Renal cortex interstitium (tissue), 11 donors: Measurements from ENCODE around the gene RBMS3. TPM values are rescaled to one million over a fixed set of nuclear protein-coding genes. Genes with fewer than 3 reads are reported as not detected.

Source experiments
- DNase-seq, 11 donors: peaks; one replicate each; pipeline ENCODE4 v3.0.0-alpha.2; 2013; ENCODE audit warnings: low read depth in 9 of 11, low spot score in 4 of 11; ENCODE audit errors: extremely low read depth in 1 of 11
- polyA plus RNA-seq, 3 donors: library from polyadenylated mRNA; unstranded; fragments of 120-200 nt; gene quantifications; one replicate each; pipeline ENCODE4 v1.2.1, GENCODE V29; 2013; ENCODE audit not compliant: insufficient read length in 3 of 3

RBMS3 gene
- polyA plus RNA-seq, 3 donors, result 13.6 to 15.7 (median 14.4) TPM

DNA sequence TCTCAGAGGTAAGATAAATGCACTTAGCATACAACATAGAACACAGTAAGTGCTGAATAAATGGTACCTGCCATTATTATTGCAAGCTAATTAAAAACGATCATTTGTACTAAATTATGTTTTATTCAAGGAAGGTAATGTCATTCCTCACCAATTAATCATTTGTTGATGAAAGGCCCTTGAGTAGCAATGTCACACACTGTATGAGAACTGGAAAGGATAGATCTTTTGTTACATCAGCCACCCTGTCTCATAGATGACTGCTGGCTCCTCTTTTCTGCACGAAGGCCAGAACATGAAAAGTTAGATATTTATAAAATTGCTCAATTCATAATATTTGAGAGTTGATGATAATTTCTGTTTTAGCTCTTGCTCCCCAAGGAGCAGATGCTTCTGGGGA is 415.4 kb downstream of the RBMS3 start:
- no peak for DNase-seq

DNA sequence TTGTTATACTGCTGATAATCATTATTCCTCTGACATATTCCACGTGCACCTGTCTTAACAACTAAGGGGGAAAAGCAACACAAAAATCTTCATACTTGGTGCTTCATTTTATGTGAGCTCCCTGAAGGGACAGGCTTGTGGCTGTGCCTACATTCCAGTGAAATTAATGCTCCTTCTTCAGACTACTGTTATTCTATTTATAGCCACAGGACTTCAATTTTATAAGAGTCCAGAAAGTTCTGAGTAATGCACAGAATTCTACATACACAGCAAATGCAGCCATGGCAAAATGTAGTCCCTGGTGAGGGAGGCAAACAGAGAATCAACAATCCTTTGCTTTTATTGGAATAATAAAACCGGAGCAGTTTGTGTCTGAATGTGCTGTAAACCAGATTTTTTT is 417.1 kb downstream of the RBMS3 start:
- DNase-seq, result no peak

DNA sequence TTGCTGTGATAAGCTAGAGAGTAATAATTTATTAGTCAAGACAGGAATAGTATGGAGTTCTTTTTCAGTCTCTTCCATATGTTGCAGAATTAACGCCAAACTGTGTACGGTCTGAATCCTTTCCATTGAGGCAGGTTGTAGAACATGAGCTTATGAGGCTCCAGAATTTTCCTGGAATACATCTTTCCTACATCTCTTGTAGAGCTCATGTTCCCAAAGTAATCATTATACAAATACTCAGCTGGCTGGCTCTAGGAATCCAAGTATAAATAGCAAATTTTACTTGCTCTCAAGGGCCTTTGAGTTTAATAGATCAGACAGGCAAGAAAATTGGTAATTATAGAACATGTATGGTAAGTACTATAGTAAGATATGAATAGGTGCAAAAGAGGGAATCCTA is 419.4 kb downstream of the RBMS3 start:
- DNase-seq, result no peak

DNA sequence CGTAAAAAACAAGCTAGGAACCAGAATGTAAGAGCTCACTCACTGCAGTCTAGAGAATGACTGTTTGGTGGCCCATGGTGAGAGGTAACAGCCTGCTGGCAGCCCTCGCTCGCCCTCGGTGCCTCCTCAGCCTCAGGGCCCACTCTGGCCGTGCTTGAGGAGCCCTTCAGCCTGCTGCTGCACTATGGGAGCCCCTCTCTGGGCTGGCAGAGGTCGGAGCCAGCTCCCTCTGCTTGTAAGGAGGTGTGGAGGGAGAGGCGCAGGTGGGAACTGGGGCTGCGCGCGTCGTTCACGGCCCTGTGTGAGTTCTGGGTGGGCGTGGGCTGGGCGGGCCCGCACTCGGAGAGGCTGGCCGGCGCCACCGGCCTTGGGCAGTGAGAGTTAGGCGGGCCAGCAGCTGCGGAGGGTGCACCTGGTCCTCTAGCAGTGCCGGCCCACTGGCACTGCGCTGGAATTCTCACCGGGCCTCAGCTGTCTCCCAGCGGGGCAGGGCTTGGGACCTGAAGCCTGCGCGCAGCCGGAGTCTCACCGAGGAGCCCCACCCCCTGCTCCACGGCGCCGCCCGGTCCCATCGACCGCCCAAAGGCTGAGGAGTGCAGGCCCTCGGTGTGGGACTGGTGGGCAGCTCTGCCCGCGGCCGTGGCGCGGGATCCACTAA is 420.6 kb downstream of the RBMS3 start:
- no peak for DNase-seq

DNA sequence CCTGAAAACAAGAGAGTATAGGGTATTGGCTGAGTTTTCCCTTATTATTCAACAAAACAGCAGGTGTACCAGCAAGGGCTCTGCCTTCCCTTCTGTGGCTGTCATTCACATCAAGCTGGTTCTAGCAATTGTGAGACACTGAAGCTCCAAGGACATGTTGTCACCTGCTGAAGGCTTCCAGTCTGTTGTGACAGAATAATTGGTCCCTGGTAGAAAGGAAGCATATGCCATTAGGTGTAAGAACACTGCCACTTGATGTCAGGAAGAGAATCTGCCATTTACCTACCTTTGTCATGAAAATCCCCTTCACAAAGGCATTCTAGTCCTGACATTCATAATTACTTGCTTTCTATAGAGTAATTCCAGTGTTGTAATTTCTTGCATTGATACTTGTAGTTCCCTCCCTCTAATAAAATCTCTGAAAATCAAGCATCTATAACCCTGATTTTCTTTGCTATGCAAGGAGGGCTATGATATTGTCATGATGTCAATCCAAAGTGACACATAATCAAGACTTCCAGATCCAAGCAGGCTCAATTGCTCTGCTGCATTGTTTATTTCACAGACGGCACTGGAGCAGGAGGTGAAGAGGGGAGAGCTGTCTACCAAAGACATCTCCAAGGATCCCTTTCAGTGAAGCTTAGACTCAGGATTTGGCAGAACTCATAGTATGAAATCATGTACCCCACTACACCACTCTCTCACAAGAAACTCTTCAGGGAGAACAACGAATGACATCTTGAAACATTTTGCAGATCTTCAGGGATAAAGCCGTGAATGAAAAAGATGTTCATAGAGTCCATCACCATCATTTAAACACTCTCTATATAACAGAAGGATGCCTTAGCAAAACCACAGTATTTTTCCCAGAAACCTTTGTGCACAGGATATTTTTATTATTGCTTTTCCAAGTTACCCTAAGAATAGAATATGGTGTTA is 425.3 kb downstream of the RBMS3 start:
- DNase-seq, result no peak

GRCh38 chr3:29708884-29709283 is 428.0 kb downstream of the RBMS3 start:
- no peak for DNase-seq

DNA sequence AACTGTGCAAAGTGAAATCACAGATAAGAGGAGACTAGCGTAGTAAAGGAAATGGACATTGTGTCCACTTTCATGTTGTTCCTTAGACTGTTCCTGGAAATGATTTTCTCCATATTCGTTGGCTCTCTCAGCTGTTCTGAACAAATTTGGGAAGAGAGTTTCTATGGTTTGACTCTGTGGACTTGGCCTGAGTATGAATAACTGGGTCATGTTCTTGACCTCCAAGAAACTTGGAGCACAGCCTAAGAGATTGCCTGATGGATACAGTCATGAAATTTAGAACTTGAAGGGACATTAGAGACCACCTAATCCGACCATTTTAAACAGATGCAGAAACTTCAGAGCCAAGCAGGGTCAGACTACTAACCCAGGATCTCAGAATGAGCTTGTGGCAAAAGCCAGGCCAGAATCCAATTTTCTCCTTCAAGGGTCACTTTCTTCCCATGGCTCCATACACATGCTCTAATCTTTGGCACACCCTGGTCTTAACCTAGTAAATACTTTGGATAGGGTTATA is 430.4 kb downstream of the RBMS3 start:
- no peak for DNase-seq

- no peak for DNase-seq
Observed at GRCh38 chr3:29716213-29716612, 435.3 kb downstream of the RBMS3 start.

DNA sequence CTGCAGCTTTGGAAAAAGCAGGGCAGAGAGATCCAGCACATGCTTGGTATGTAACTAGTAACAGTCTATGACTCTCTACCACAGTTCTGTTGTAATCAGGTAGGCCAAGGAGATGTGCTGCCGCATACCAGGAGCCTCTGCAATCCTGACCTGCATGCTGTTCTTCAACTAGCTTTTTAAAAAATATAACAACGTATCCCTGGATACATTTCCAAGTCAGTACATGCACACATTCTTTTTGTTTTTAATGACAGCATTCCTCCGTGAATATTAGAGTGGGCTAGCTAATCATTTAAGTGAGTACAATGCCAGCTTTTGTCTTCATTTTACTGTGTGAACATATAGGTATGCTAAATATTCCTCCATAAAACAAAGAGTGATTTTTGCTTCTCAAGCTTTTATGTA is 437.8 kb downstream of the RBMS3 start:
- DNase-seq, result no peak

DNA sequence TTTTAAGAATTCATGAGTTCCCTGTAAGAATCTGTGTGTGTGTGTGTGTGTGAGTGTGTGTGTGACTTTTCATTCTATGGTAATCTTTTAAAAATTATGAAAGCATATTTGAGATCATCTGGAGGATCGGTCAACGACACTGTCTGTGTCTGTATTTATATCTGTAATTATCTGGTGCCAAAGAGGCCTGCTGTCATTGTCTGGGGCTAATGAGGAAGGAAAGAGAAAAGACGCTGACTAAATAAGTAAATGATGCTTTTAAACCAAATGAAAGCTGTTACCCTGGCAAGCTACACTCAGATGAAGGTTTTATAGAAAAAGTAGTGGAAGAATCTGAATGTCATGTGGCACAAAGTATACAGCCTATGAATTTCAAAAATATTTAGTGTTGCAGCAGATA is 439.8 kb downstream of the RBMS3 start:
- no peak for DNase-seq

DNA sequence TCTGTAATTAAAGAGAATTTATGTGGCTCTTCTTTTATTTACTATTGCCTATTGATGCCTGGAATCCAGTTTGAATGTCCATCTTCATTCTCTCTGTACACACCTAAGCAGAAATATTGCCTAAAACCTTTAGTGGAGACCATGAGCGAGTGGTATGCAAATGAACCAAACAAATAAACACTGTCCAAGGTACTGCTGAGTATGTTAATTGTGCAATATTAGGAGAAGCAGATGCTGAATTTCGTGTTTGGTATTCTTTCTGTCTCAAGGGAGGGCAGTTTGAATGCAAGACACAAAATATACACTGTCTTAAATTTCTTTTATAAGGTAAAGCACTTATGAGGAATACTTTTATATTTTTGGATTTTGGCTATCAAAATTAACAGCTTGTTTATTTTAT is 440.9 kb downstream of the RBMS3 start:
- DNase-seq, result no peak

- no peak for DNase-seq
Observed at GRCh38 chr3:29731050-29731449, 450.2 kb downstream of the RBMS3 start.

DNA sequence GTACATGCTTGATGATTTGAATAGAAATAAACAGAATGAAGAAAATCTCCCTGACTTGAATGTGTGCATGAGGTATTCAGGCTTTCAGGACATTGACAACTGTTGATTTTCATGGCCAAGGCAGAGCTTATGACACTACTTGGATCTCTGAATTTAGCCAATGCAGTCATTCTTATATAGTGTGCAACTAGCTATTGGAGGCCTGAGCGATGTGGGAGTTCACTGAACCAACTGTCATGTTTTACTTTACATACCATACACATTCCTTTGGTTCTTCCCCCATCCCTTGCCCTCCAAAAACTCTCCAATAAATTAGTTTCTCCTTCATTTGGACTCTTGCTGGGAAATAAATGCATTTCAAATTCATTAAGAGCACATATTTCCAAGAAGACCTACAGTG is 460.4 kb downstream of the RBMS3 start:
- no peak for DNase-seq

GRCh38 chr3:29745232-29745870 is 464.5 kb downstream of the RBMS3 start:
- no peak for DNase-seq

GRCh38 chr3:29746163-29746760 is 465.4 kb downstream of the RBMS3 start:
- DNase-seq, result no peak

GRCh38 chr3:29747991-29748390 is 467.1 kb downstream of the RBMS3 start:
- no peak for DNase-seq

DNA sequence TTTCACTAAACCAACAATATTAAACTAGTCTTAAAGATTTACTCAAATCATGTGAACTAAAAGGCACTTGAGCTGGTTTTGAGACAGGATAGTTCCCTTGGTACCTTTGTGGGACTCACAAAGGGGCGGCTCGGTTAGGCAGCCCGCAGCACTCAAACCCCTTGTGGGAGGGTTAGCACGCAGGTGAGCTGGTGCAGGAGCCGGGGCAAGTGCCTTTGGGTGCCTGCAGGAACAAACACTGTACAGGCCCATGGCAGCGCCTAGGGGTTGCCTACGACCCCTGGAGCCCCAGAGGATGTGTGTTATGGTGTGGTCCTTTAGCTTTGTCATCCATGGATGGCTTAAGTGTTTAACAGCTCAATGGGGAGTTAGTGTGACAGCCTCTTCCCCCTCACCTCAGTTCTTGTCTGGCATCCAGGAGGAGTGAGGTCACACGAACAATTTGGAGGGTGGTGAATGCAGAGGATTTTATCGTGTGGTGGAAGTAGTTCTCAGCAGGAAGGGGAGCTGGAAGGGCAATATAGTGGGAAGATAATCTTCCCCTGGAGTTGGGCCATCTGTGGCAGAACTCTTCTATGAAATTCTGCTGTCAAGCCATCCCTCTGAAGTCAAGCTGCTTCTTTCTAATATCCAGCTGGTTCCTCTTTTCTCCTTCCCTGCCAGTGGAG is 470.9 kb downstream of the RBMS3 start:
- no peak for DNase-seq

DNA sequence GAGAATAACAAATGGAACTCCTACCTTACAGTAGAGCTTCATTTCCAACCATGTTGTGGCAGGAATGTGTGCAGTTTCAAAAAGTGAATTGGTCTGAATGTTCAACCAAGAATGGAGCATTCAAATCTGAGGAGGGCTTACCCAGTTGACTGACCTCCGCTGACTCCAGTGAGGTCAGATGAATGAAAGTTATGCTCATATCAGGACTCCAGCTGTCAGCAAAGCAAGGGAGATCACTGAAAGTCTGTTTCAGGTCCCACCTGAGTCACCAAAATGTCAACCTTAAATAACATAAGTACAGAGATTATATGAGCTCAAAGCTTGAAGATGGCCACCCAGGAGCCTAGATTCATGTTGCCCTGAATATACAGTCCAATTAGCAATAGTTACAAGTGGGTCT is 473.5 kb downstream of the RBMS3 start:
- DNase-seq, result no peak

GRCh38 chr3:29755416-29755815 is 474.5 kb downstream of the RBMS3 start:
- DNase-seq, result no peak
